Measurements from ENCODE around the gene AMER2.

Gene AMER2

GRCh38 chr13:25171517-25172302 lies at the start of gene AMER2:
TSS of gene AMER2 (minus strand) at chr13:25172288. CDS start at chr13:25171619, 669 bp downstream.
- DNase-seq (ENCODE audit: low read depth in 4 of 4, low spot score in 1 of 4) = peak in 1 of 4 experiments; percentile 5

- no peak for DNase-seq (ENCODE audit: low read depth in 4 of 4, low spot score in 1 of 4)
These were observed 45.9 kb upstream of the AMER2 start for GRCh38 chr13:25218019-25218418.

GRCh38 chr13:25217023-25217885 lies 45.2 kb upstream of the AMER2 start:
- no peak for DNase-seq (ENCODE audit: low read depth in 4 of 4, low spot score in 1 of 4)

- no peak for DNase-seq (ENCODE audit: low read depth in 4 of 4, low spot score in 1 of 4)
These were observed 43.1 kb upstream of the AMER2 start for GRCh38 chr13:25215253-25215575.

- no peak for DNase-seq (ENCODE audit: low read depth in 4 of 4, low spot score in 1 of 4)
These were observed 42.6 kb upstream of the AMER2 start for GRCh38 chr13:25214491-25215252.

GRCh38 chr13:25213715-25214114 lies 41.6 kb upstream of the AMER2 start:
- DNase-seq (ENCODE audit: low read depth in 4 of 4, low spot score in 1 of 4) = no peak

- DNase-seq (ENCODE audit: low read depth in 4 of 4, low spot score in 1 of 4) = no peak
These were observed 38.9 kb upstream of the AMER2 start for GRCh38 chr13:25210842-25211569.

GRCh38 chr13:25207291-25207810 lies 35.3 kb upstream of the AMER2 start:
- DNase-seq (ENCODE audit: low read depth in 4 of 4, low spot score in 1 of 4) = no peak

GRCh38 chr13:25204863-25205262 lies 32.8 kb upstream of the AMER2 start:
- DNase-seq (ENCODE audit: low read depth in 4 of 4, low spot score in 1 of 4) = no peak

GRCh38 chr13:25203127-25203740 lies 31.1 kb upstream of the AMER2 start:
- DNase-seq (ENCODE audit: low read depth in 4 of 4, low spot score in 1 of 4) = no peak

GRCh38 chr13:25200783-25201182 lies 28.7 kb upstream of the AMER2 start:
- no peak for DNase-seq (ENCODE audit: low read depth in 4 of 4, low spot score in 1 of 4)

GRCh38 chr13:25198647-25199046 lies 26.6 kb upstream of the AMER2 start:
- no peak for DNase-seq (ENCODE audit: low read depth in 4 of 4, low spot score in 1 of 4)

GRCh38 chr13:25196971-25197370 lies 24.9 kb upstream of the AMER2 start:
- no peak for DNase-seq (ENCODE audit: low read depth in 4 of 4, low spot score in 1 of 4)

GRCh38 chr13:25192936-25193335 lies 20.8 kb upstream of the AMER2 start:
- no peak for DNase-seq (ENCODE audit: low read depth in 4 of 4, low spot score in 1 of 4)

- DNase-seq (ENCODE audit: low read depth in 4 of 4, low spot score in 1 of 4) = no peak
These were observed 20.4 kb upstream of the AMER2 start for GRCh38 chr13:25192489-25192888.

- no peak for DNase-seq (ENCODE audit: low read depth in 4 of 4, low spot score in 1 of 4)
These were observed 20.0 kb upstream of the AMER2 start for GRCh38 chr13:25192052-25192451.

GRCh38 chr13:25190771-25191170 lies 18.7 kb upstream of the AMER2 start:
- no peak for DNase-seq (ENCODE audit: low read depth in 4 of 4, low spot score in 1 of 4)

GRCh38 chr13:25190256-25190655 lies 18.2 kb upstream of the AMER2 start:
- no peak for DNase-seq (ENCODE audit: low read depth in 4 of 4, low spot score in 1 of 4)

- no peak for DNase-seq (ENCODE audit: low read depth in 4 of 4, low spot score in 1 of 4)
These were observed 15.5 kb upstream of the AMER2 start for GRCh38 chr13:25187596-25187995.

GRCh38 chr13:25186187-25186586 lies 14.1 kb upstream of the AMER2 start:
- DNase-seq (ENCODE audit: low read depth in 4 of 4, low spot score in 1 of 4) = no peak

Data from stimulated activated CD4-positive, alpha-beta T cell treated with anti-CD3 and anti-CD28 coated beads, Interleukin-1b, Interleukin-23, amount 100 ng/mL, for 24 hours (primary cell).